GM18505 (cell line): ENCODE results near the gene COPB1.

ENCODE experiments used
- ATAC-seq: cut with Tn5 transposase; IDR thresholded peaks from one replicate; pipeline ENCODE4 v1.9.1; 2021; ENCODE audit not compliant: unreplicated experiment
- POLR2A ChIP-seq: IDR thresholded peaks from 4 replicates; pipeline ENCODE4 v1.6.1; 2011; ENCODE audit warnings: borderline replicate concordance; ENCODE audit not compliant: insufficient read depth, insufficient read length; ENCODE audit errors: extremely low read depth

Gene COPB1

GRCh38 chr11:14471127-14471526 lies 28.5 kb downstream of the COPB1 start:
- TF ChIP-seq POLR2A: no peak
- no peak for ATAC-seq

- no peak for ATAC-seq
- TF ChIP-seq POLR2A: no peak
Measured at GRCh38 chr11:14463623-14464022, 36.0 kb downstream of the COPB1 start.

GRCh38 chr11:14460147-14460546 lies 39.5 kb downstream of the COPB1 start:
- TF ChIP-seq POLR2A: no peak
- no peak for ATAC-seq

GRCh38 chr11:14458377-14458776 lies 41.2 kb downstream of the COPB1 start:
- no peak for TF ChIP-seq POLR2A
- ATAC-seq: no peak

GRCh38 chr11:14455648-14456430 lies 43.8 kb downstream of the COPB1 start:
- no peak for TF ChIP-seq POLR2A
- no peak for ATAC-seq

- ATAC-seq: no peak
- TF ChIP-seq POLR2A: no peak
Measured at GRCh38 chr11:14454861-14455632, 44.6 kb downstream of the COPB1 start.

GRCh38 chr11:14451825-14452224 lies 47.8 kb downstream of the COPB1 start:
- ATAC-seq: peak; percentile 78
- no peak for TF ChIP-seq POLR2A

GRCh38 chr11:14449302-14449714 lies 50.3 kb downstream of the COPB1 start:
- TF ChIP-seq POLR2A: no peak
- no peak for ATAC-seq

- no peak for ATAC-seq
- no peak for TF ChIP-seq POLR2A
Measured at GRCh38 chr11:14448240-14448639, 51.4 kb downstream of the COPB1 start.

- no peak for TF ChIP-seq POLR2A
- no peak for ATAC-seq
Measured at GRCh38 chr11:14446701-14447169, 52.9 kb downstream of the COPB1 start.

- ATAC-seq: no peak
- TF ChIP-seq POLR2A: no peak
Measured at GRCh38 chr11:14445542-14446530, 53.8 kb downstream of the COPB1 start.

- TF ChIP-seq POLR2A: no peak
- no peak for ATAC-seq
Measured at GRCh38 chr11:14444441-14445189, 55.0 kb downstream of the COPB1 start.
